NCI-H2227 treated with DMSO at 0.1 percent for 48 hours (cell line): ENCODE measurements around the gene KLHDC3.
"Not testable (repeated sequence)": the region's sequence is repeated elsewhere in the genome, so short reads cannot be mapped to it uniquely, and the experiment has no call there.

Source experiments
- DNase-seq: peaks from one replicate; lab custom pipeline; 2025; lab: John Stamatoyannopoulos, UW

The KLHDC3 gene

DNA sequence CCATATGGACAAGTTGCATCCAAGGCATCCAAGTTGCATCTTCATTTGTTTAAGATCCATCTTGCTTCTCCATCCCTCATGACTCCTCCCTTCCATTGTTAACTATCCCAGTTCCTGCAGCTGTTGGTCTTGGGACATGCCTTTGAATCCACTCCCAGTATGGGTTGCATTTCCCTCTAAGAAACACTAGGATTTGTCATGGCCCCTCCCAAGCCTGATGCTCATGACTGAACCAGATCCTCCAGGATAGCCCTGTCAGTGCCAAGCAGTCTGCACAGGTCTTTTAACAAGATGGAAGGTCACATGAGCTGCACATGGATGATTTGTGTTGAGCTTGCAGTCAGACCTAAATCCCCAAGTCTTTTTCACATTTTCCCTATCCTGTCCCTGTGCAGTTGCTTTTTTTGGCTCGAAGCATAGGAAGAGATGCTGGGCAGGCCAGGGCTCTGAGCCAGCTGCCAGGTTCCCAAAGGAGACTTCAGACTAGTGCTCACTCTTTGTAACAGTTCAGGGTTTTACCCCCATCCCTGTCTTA lies 25.5 kb upstream of the KLHDC3 start:
- DNase-seq, result no peak

DNA sequence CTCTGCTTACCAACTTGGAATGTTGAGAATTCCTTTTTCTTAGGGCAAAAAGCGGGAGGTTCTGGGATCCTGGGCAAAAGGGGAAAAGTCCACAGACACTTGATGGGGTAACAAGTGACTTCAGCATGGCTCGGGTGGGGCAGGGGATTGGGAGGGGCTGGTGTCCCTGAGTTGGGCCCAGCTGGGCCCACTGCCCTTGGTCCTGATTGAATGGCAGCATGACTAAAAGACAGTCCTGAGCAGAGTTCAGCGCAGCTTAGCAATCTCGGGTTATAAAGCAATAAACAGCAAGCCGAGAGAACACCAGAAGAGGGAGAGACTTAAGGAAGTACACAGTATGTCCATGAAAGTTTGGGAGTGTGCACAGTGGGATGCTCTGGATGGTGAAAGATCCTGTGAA lies 24.1 kb upstream of the KLHDC3 start:
- no peak for DNase-seq

DNA sequence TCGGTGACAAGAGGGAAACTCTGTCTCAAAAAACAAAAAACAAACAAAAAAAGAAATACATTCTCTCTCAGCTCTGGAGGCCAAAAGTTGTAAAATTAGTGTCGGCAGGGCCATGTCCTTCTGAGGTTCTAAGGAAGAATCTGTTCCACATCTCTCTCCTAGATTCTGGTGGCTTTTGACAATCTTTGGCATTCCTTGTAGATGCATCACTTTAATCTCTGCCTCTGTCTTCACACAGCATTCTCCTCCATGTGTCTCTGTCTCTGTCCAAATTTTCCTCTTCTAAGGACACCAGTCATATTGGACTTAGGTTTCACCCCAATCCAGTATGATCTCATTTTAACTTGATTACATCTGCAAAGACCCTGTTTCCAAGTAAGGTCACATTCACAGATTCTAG lies 20.6 kb upstream of the KLHDC3 start:
- no peak for DNase-seq

DNA sequence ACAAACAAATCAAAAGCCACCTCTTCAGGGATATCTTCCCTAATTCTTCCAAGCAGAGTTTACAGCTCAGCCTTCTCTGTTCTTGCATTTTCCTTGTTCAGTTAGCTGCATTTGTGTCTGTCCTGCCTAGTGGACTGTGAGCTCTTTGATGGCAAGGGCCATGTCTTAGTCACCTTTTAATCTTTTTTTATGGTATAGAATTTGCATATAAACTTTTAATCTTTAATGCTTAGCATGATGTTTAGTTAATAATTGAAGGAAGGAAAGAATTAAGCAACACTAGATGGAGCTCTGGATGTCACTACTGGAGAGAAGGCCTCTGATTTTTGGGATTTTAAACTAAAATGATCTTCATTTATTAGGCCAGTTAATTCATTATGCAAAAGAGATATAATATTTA lies 17.5 kb upstream of the KLHDC3 start:
- no peak for DNase-seq

DNA sequence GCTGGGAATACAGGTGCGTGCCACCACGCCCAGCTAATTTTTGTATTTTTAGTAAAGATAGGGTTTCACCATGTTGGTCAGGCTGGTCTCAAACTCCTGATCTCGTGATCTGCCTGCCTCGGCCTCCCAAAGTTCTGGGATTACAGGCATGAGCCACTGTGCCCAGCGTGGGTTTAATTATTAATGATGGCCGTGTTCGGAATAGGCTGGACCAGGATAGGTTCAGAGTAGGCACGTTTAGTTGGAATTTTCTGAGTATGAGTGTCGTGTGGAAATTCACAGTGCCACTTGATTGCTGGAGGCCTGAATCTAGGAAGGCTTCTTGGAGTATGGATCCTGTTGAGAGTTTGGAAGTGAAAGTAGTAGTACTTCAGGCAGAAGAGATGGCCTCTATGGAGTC lies 15.8 kb upstream of the KLHDC3 start:
- not testable (repeated sequence) for DNase-seq

DNA sequence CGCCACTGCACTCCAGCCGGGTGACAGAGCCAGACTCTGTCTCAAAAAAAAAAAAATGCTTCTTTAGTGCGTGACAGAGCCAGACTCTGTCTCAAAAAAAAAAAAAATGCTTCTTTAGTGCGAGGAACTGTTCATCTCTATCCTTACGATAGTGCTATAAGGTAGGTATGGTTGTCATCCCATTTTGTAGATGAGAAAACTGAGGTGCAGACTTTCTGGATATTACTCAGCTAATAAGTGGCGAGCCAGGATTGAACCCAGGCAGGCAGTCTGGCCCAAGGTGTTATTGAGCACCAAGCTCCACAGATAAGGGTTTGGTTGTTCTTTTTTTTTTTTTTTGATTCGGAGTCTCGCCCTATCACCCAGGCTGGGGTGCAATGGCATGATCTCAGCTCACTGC lies 12.2 kb upstream of the KLHDC3 start:
- DNase-seq, result no peak

DNA sequence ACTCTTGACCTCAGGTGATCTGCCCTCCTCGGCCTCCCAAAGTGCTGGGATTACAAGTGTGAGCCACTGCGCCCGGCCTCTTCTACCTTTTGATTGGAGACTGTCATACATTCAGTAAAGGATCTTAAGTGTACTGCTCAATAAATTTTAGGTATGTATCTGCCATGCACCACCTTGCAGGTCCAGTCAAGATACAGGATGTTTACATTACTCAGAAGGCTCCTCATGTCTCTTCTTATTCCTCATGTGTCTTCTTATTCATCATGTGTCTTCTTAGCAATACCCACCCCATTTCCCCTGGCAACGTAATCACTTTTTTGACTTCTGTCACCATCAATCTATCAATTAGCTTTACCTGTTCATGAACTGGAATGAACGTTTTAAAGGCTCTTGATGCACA lies 8.2 kb upstream of the KLHDC3 start:
- no peak for DNase-seq

DNA sequence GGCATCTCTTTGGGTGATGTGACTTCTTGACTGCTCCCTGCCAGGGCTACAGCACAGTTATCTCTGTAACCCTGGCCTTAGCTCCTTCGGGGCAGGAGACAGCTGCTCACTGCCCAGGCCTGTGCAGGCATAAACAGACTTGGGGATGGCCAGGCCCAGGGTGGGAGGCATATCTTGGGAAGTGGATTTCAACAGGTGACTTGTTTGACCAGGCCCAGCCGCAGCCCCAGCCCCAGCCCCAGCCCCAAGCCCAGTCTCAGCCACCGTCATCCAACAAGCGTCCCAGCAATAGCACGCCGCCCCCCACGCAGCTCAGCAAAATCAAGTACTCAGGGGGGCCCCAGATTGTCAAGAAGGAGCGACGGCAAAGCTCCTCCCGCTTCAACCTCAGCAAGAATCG lies 7.8 kb upstream of the KLHDC3 start:
- DNase-seq, result no peak

DNA sequence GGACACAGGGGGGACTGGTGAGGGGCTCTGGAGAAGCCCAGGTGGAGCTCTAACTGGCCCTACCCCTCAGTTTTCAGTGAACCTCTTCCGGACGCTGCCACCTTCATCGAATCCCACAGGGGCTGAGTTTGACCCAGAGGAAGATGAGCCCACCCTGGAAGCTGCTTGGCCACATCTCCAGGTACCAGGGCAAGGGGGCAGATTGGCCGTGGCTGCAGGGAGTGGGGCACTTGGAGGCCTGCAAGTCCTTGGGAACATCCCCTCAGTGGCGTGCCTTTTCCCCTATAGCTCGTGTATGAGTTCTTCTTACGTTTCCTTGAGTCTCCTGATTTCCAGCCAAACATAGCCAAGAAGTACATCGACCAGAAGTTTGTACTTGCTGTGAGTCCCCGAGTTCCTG lies 6.9 kb upstream of the KLHDC3 start:
- DNase-seq, result no peak

DNA sequence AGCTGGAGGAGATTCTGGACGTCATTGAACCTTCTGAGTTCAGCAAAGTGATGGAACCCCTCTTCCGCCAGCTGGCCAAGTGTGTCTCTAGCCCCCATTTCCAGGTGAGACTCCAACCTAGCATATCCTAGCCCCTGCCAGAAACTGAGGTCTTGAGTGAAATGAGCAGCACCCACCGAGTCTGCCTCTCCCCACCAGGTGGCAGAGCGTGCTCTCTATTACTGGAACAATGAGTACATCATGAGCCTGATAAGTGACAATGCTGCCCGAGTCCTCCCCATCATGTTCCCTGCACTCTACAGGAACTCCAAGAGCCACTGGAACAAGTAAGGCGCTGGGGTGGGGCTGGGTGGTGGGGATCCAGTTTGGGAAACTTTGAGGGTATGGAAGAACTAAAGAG lies 4.9 kb upstream of the KLHDC3 start:
- no peak for DNase-seq

DNA sequence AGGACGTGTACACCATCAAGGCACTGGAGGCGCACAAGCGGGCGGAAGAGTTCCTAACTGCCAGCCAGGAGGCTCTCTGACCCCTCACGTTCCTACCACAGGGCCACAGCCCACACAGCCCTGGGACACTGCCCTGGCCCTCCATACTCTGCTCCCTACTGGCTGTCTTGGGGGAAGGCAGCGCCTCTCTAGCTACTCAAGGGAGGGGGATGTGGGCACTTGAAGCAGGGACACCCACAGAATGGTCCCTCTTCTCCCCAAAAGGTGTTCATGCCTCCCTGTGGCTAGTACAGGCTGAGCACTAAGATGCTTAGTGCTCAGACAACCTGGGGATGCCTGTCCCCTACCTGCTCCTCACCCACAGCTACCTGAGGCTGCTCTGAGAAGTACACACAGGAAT lies 2.8 kb upstream of the KLHDC3 start:
- no peak for DNase-seq

DNA sequence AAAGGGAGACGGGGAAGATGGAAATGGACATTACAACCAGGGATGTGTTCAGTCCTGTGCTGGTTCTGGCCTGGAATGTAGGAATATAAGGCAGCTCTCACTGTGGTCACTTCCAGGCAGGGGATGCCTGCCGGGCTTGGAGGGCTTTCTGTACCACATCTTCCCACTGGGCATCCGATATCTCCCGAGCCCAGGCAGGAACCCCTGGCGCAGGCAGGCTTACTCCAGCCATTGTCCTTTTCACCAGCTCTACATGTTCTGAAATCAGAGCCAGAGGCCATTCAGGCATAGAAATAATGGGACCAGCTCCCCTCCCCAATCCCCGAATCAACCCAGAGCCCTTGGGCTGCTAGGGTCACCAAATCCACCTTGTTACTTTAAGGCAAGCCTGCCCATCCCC lies 1.7 kb upstream of the KLHDC3 start:
- no peak for DNase-seq

DNA sequence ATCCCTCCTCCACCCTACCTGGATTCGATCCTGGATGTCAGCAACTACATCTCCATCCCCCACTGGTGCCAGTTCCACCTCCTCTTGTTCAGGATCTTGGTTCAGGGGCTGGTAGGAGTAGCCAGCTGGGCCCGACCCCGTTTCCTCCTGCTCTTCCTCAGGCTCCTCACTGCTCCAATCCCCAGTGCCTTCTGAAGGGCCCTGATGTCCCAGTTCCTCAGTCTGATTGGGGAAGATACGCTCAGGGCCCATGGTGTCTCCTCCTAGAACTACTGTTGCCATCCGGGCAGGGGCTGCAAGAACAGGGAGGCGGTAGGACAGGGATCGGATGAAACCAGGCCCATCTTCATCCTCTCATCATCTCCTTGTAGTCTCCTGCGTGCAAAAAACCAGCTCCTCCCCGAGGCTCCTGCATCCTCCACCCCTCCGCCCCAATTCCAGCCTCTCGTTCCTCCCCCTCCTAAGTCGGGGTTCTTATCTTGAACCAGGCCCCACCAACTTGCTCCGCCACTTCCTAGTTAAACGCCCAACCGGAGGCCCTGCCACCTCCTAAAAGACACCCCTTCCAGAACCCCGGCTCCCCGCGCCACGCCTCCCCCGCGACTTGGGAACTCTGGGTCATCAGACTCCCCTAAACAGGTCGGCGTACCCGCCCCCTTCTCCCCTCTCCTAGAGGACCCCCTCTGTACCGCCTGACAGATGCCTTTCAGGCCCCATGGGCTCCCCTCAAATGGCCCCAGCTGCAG lies 779 bp upstream of the KLHDC3 start:
- no peak for DNase-seq

DNA sequence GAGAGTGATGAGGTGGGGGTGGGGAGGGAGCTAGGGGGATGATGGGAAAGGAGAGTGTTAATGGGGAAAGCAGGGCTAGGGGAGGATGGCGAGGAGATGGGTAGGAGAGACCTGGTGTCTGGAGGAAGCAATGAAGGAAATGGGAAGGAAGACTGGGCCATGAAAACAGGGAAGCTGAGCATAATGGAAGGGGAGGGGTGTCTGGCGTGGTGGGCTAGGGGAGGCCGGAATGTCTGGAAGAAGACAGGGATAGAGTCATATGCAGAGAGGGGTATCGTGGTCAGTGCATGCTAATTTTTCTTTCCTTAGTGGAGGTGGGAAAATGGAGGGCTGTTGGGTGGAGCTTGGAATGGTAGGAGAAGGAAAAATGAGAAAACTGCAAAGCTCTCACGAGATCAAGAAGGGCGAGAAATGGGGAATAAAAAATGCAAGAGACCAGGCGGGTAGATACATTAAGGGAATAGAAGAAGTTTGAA lies 423 bp downstream of the KLHDC3 start:
- DNase-seq, result no peak

DNA sequence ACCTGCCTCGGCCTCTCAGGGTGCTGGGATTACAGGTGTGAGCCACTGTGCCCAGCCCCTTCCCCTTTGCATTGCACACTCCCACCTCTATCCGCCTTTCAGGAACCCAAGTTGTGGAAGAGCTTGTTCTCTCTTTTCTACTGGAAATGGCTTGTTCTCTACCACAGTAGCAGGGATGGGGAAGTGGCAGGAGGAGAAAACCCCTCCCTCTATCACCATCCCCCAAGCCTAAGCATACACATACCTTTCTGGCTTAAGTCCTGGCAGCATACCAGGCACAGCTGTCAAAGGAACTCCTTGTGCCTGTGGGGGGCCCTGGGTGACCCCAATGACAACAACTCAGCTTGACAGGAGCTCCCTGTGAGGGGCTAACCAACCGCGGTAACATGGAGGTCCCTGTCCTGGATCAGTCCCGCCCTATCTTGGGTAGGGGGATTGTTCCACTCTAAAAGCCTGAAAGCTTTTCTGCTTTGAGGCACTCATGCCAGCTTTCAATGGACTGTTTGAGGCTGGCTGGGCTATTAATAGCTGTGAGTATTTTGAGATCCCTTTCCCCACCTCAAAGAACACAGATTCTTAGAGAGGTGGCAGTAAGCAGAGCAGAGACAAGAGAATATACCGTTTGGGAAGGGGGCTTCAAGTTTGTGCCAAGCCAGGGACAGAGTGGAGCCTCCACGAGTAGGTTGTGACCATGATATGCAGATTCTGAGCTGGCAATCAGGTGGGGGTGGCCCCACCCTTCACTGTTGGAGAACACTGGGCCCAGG lies 2.3 kb downstream of the KLHDC3 start:
- DNase-seq, result no peak

DNA sequence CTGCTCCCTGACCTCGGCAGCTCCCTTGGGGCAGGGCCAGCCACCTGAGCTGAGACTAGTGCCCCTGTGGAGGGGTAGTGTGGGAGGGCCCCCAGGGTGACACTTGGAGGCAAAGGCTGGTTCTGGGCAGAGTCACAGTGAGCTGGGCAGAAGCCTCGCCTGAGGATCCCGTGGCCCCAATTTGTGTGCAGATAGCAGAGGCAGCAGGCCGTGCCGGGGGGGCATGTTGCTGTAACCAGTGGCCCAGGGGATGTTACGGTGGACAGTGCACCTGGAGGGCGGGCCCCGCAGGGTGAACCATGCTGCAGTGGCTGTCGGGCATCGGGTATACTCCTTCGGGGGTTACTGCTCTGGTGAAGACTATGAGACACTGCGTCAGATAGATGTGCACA lies 2.9 kb downstream of the KLHDC3 start:
- DNase-seq, result no peak

DNA sequence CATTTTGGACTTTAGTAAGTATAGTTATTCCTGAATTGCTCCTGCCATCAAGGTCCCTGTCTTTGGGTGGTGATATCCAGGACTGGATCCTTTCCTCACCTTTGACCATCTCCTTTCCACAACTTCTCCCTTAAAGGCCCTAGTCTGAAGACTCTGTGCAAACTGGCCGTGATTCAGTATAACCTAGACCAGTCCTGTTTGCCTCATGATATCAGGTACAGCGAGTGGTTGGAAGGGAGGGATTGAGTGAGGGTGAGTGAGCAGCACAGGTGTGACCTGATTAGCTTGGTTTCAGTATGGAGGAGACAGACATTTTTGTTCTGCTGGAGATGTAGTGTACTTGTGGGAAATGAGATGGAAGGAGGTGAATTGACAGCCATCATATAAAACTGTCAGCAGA lies 5.1 kb downstream of the KLHDC3 start:
- DNase-seq, result no peak

DNA sequence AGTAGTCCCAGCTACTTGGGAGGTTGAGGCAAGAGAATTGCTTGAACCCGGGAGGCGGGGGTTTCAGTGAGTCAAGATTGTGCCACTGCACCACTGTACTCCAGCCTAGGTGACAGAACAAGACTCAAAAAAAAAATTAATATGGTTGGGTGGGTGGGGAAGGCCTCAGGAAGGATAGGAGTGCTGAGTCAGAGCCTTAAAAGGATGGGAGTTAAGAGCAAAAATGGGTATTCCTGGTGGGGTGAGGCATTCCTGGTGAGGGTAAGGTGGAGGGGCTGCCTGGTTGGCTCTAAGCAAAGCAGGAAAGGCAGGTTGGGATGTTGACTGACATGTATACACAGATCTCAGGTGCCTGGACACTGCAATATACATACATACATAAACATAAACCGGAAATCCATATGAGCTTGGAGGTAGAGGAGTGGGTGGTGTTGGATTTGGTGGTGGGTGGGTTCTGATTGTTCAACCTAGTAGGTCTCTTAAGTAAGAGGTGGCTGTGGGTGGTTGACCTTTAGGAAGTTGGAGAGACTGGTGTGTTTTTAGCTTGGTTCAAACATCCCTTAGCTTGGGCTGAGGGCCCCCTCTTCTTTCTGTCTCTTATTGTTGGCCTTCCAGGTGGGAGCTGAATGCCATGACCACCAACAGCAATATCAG lies 6.1 kb downstream of the KLHDC3 start:
- no peak for DNase-seq

DNA sequence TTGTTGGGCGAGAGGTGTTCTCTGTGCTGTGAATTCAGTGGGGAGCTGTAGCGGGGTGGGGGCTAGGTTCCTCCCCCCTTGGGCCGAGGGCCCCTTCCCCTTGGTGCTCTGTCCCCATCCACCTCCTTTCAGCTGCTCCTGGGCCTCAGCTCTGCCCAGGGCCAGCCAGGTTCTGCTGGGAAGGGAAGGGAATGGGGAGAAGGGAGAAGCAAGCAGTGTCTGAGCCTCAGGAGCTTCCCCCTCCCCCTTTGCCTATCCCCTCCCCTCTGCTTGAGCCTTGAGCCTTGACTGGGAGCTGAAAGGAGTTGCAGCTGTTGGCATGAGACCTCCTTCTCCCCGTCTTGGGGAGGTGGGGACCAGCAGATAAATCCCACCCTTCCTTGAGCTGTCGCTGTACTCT lies 6.8 kb downstream of the KLHDC3 start:
- DNase-seq, result peak; percentile 43

DNA sequence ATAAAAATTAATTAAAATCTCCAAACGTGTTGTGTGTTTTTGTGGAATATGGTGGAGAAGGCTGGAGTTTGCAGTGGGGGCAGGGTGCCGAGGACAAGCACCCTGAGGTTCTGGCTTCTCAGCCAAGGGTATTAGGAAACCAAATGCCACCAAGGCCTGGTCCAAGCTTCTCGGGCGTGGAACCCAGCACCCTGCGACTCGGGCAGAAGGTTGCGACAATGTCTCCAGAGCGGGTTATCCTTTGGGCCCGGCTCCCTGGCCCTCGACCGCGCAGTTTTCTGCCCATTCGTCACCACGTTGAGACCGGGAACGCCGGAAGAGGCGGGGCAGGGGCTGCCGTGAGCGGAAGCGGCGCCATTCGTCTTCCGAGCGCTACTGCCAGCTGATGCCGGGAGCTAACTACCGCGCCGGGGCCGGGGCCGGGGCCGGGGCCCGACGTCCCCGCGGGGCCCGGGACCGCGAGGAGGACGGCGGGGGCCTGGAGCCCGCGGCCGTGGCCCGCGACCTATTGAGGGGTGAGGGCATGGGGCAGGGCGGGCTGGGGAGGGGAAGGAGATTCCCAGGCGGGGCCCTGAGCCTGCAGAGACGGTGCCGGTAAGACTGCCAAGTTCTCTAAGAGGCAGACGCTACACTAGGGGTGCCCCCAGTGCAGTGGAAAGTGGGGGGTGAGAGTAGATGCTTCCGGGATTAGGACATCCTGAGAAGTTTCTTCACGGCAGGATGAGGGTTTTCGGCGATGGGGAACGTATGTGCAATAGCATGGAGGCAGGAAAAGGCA lies 7.4 kb downstream of the KLHDC3 start, which contains the start of gene RRP36:
Gene RRP36 (plus strand): TSS at position 354 of the 778 bp plus-strand sequence. CDS start 32 bp downstream, at position 386.
- DNase-seq, result peak; percentile 43

DNA sequence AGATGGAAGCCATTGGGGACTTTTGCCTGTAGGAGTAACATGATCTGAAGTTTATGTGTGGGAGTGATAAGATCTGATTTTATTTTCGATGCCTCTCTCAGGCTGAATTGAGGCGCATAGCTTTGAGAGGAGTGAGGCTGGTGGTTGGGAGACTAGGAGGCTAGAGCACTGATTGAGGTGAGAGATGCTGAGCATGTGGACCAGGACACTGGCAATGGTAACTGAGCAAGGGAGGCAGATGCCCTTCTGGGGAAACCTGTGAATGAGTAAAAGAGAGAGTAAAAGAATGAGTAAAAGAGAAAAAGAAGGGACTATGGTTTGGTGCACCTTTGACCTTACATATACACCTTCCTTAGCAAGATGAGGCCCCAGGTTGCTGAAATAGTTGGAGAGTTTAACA lies 10.4 kb downstream of the KLHDC3 start:
- DNase-seq, result no peak

DNA sequence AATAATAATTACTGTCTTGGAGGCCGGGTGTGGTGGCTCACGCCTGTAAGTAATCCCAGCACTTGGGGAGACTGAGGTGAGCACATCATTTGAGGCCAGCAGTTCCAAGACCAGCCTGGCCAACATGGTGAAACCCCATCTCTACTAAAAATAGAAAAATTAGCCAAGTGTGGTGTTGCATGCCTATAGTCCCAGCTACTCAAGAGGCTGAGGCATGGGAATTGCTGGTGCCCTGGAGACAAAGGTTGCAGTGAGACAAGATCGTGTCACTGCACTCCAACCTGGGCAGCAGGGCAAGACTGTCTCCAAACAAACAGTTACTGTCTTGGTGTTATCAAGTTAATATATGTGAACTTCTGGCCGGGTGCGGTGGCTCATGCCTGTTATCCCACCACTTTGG lies 12.3 kb downstream of the KLHDC3 start:
- no peak for DNase-seq
